HEK293 (cell line): ENCODE measurements around the gene RPS10.

Experiments
- BCL6B ChIP-seq: fragments of 450-650 bp; formaldehyde crosslinking; IDR thresholded peaks from 2 replicates; pipeline ENCODE4 v1.5.1; 2017; ENCODE audit warnings: missing biosample characterization, missing genetic modification characterization
- GFI1B ChIP-seq: fragments of 450-650 bp; formaldehyde crosslinking; IDR thresholded peaks from 2 replicates; pipeline ENCODE4 v1.5.1; 2016; ENCODE audit warnings: missing biosample characterization, missing genetic modification characterization
- GLI4 ChIP-seq: fragments of 450-650 bp; formaldehyde crosslinking; IDR thresholded peaks from 2 replicates; pipeline ENCODE4 v1.5.1; 2016; ENCODE audit warnings: missing biosample characterization, missing genetic modification characterization
- HIC1 ChIP-seq: fragments of 450-650 bp; formaldehyde crosslinking; IDR thresholded peaks from 2 replicates; pipeline ENCODE4 v1.5.1; 2016; ENCODE audit warnings: missing biosample characterization, missing genetic modification characterization
- HOXC10 ChIP-seq: sonication (generic); formaldehyde crosslinking; IDR thresholded peaks from 2 replicates; pipeline ENCODE4 v1.8.1; 2023; ENCODE audit warnings: mild to moderate bottlenecking, missing genetic modification reagents
- INSM2 ChIP-seq: fragments of 450-650 bp; formaldehyde crosslinking; IDR thresholded peaks from 2 replicates; pipeline ENCODE4 v1.5.1; 2016; ENCODE audit warnings: missing biosample characterization, missing genetic modification characterization
- OVOL3 ChIP-seq: fragments of 450-650 bp; formaldehyde crosslinking; IDR thresholded peaks from 2 replicates; pipeline ENCODE4 v1.5.1; 2016; ENCODE audit warnings: missing biosample characterization, missing genetic modification characterization
- PRDM1 ChIP-seq: fragments of 450-650 bp; formaldehyde crosslinking; IDR thresholded peaks from 2 replicates; pipeline ENCODE4; 2016; ENCODE audit warnings: missing biosample characterization, missing genetic modification characterization
- PRDM6 ChIP-seq: fragments of 450-650 bp; formaldehyde crosslinking; IDR thresholded peaks from 2 replicates; pipeline ENCODE4 v1.5.1; 2017; ENCODE audit warnings: missing biosample characterization, missing genetic modification characterization
- REPIN1 ChIP-seq: fragments of 450-650 bp; formaldehyde crosslinking; IDR thresholded peaks from 2 replicates; pipeline ENCODE4 v1.5.1; 2017; ENCODE audit warnings: missing biosample characterization, missing genetic modification characterization, low read depth
- TCF7L2 ChIP-seq: IDR thresholded peaks from 2 replicates; pipeline ENCODE4 v1.6.1; 2011; ENCODE audit warnings: low read depth, mild to moderate bottlenecking, inconsistent platforms, low read length, moderate library complexity, borderline replicate concordance
- YY1 ChIP-seq: fragments of 450-650 bp; formaldehyde crosslinking; IDR thresholded peaks from 2 replicates; pipeline ENCODE4 v1.5.1; 2018; ENCODE audit warnings: missing biosample characterization, missing genetic modification characterization
- ZBTB1 ChIP-seq: fragments of 450-650 bp; formaldehyde crosslinking; IDR thresholded peaks from 2 replicates; pipeline ENCODE4 v1.5.1; 2016; ENCODE audit warnings: missing biosample characterization, missing genetic modification characterization
- ZBTB17 ChIP-seq: fragments of 450-650 bp; formaldehyde crosslinking; IDR thresholded peaks from 2 replicates; pipeline ENCODE4 v1.5.1; 2016; ENCODE audit warnings: missing biosample characterization, missing genetic modification characterization
- ZNF121 ChIP-seq: fragments of 450-650 bp; formaldehyde crosslinking; IDR thresholded peaks from 2 replicates; pipeline ENCODE4 v1.5.1; 2016; ENCODE audit warnings: missing biosample characterization, missing genetic modification characterization
- ZNF19 ChIP-seq: fragments of 450-650 bp; formaldehyde crosslinking; IDR thresholded peaks from 2 replicates; pipeline ENCODE4; 2016; ENCODE audit warnings: missing biosample characterization, missing genetic modification characterization, low read depth
- ZNF266 ChIP-seq: fragments of 450-650 bp; formaldehyde crosslinking; IDR thresholded peaks from 2 replicates; pipeline ENCODE4 v1.5.1; 2016; ENCODE audit warnings: missing biosample characterization, missing genetic modification characterization, low read depth
- ZNF394 ChIP-seq: fragments of 450-650 bp; formaldehyde crosslinking; IDR thresholded peaks from 2 replicates; pipeline ENCODE4 v1.5.1; 2016; ENCODE audit warnings: missing biosample characterization, missing genetic modification characterization, mild to moderate bottlenecking, moderate library complexity, borderline replicate concordance
- ZNF510 ChIP-seq: fragments of 450-650 bp; formaldehyde crosslinking; IDR thresholded peaks from 2 replicates; pipeline ENCODE4 v1.5.1; 2018; ENCODE audit warnings: mild to moderate bottlenecking, missing genetic modification characterization, missing biosample characterization; ENCODE audit not compliant: insufficient replicate concordance
- ZNF521 ChIP-seq: fragments of 450-650 bp; formaldehyde crosslinking; IDR thresholded peaks from 2 replicates; pipeline ENCODE4 v1.5.1; 2017; ENCODE audit warnings: missing biosample characterization, mild to moderate bottlenecking, missing genetic modification characterization
- ZNF561 ChIP-seq: fragments of 450-650 bp; IDR thresholded peaks from 2 replicates; pipeline ENCODE4 v1.5.1; 2018; ENCODE audit warnings: missing biosample characterization, missing genetic modification characterization, borderline replicate concordance
- ZNF580 ChIP-seq: fragments of 450-650 bp; formaldehyde crosslinking; IDR thresholded peaks from 2 replicates; pipeline ENCODE4 v1.5.1; 2016; ENCODE audit warnings: missing biosample characterization, missing genetic modification characterization
- ZNF704 ChIP-seq: fragments of 450-650 bp; formaldehyde crosslinking; IDR thresholded peaks from 2 replicates; pipeline ENCODE4 v1.5.1; 2016; ENCODE audit warnings: missing biosample characterization, missing genetic modification characterization
- ZNF777 ChIP-seq: fragments of 450-650 bp; formaldehyde crosslinking; IDR thresholded peaks from 2 replicates; pipeline ENCODE4 v1.5.1; 2017; ENCODE audit warnings: missing biosample characterization, missing genetic modification characterization, borderline replicate concordance
- ZNF837 ChIP-seq: fragments of 450-650 bp; formaldehyde crosslinking; IDR thresholded peaks from 2 replicates; pipeline ENCODE4 v1.5.1; 2016; ENCODE audit warnings: missing biosample characterization, missing genetic modification characterization
- ZSCAN16 ChIP-seq: fragments of 450-650 bp; formaldehyde crosslinking; IDR thresholded peaks from 2 replicates; pipeline ENCODE4 v1.5.1; 2016; ENCODE audit warnings: missing biosample characterization, missing genetic modification characterization
- ZSCAN18 ChIP-seq: fragments of 450-650 bp; formaldehyde crosslinking; IDR thresholded peaks from 2 replicates; pipeline ENCODE4 v1.5.1; 2016; ENCODE audit warnings: missing biosample characterization, missing genetic modification characterization
- ZSCAN23 ChIP-seq: fragments of 450-650 bp; formaldehyde crosslinking; IDR thresholded peaks from 2 replicates; pipeline ENCODE4 v1.5.1; 2016; ENCODE audit warnings: missing biosample characterization, missing genetic modification characterization

Gene RPS10

GRCh38 chr6:34391786-34392496 is 33.9 kb downstream of the RPS10 start (continued):
- no peak for TF ChIP-seq ZNF580
- TF ChIP-seq ZNF704 (tag by site-specific recombination) = no peak; the same call in 1 of the 2 replicates
- no peak for TF ChIP-seq ZSCAN18 (tag by site-specific recombination)
- no peak for TF ChIP-seq BCL6B (tag by site-specific recombination)
- TF ChIP-seq ZNF19 (tag by site-specific recombination) = no peak
- TF ChIP-seq ZBTB17 (tag by site-specific recombination) = peak; percentile 6; the same call in 1 of the 2 replicates
- no peak for TF ChIP-seq ZNF121 (tag by site-specific recombination)
- TF ChIP-seq HIC1 = no peak
- TF ChIP-seq OVOL3 (tag by site-specific recombination) = 0 out of 2 replicates have a peak, but pooled peaks have one; percentile 33
- TF ChIP-seq REPIN1 (tag by site-specific recombination) = no peak
- no peak; the same call in 1 of the 2 replicates for TF ChIP-seq ZNF394 (tag by site-specific recombination)
- TF ChIP-seq ZSCAN23 = no peak
- no peak for TF ChIP-seq HOXC10 (CRISPR knock-in tag)
- TF ChIP-seq ZNF777 = peak; percentile 14; the same call in 1 of the 2 replicates
- TF ChIP-seq ZNF510 (tag by site-specific recombination) = no peak
- no peak for TF ChIP-seq ZNF266
- no peak for TF ChIP-seq GLI4 (tag by site-specific recombination)
- TF ChIP-seq PRDM6 (tag by site-specific recombination) = no peak
- 0 out of 2 replicates have a peak, but pooled peaks have one; percentile 33 for TF ChIP-seq PRDM1
- no peak for TF ChIP-seq ZSCAN16 (tag by site-specific recombination)
- TF ChIP-seq ZBTB1 (tag by site-specific recombination) = no peak
- no peak for TF ChIP-seq ZNF521 (tag by site-specific recombination)
- TF ChIP-seq ZNF561 (tag by site-specific recombination) = no peak
- no peak for TF ChIP-seq INSM2 (tag by site-specific recombination)
- TF ChIP-seq YY1 (tag by site-specific recombination) = no peak
- no peak for TF ChIP-seq GFI1B (tag by site-specific recombination)
- TF ChIP-seq TCF7L2 = no peak; the same call in 1 of the 2 replicates
- TF ChIP-seq ZNF837 = no peak
